HepG2 (cell line): ENCODE data around the gene ZNF771. TPM values are rescaled to one million over a fixed set of nuclear protein-coding genes. Genes with fewer than 3 reads are reported as not detected.

Experiments used
- AGO1 ChIP-seq: fragments of 200-400 bp; formaldehyde crosslinking; IDR thresholded peaks from 2 replicates; pipeline ENCODE4 v1.6.1; 2017; ENCODE audit warnings: mild to moderate bottlenecking, low read depth, low read length, moderate library complexity; ENCODE audit not compliant: poor library complexity, severe bottlenecking
- ATF3 ChIP-seq: sonication (generic); formaldehyde crosslinking; IDR thresholded peaks from 2 replicates; pipeline ENCODE4 v1.4.0; 2020; ENCODE audit warnings: missing genetic modification reagents
- CEBPZ ChIP-seq: IDR thresholded peaks from 2 replicates; pipeline ENCODE4 v1.6.1; 2012; ENCODE audit warnings: low read length, improper control_type of control experiment
- CHCHD3 ChIP-seq: sonication (generic); formaldehyde crosslinking; IDR thresholded peaks from 2 replicates; pipeline ENCODE4 v1.8.0; 2022; ENCODE audit warnings: mild to moderate bottlenecking, missing genetic modification reagents, moderate library complexity
- DNMT1 ChIP-seq: sonication (generic); formaldehyde crosslinking; IDR thresholded peaks from 2 replicates; pipeline ENCODE4 v1.5.1; 2020; ENCODE audit warnings: mild to moderate bottlenecking, missing genetic modification reagents
- EHMT2 ChIP-seq: fragments of 200-600 bp; sonication (generic); IDR thresholded peaks from 2 replicates; pipeline ENCODE4 v1.7.0; 2017; ENCODE audit warnings: antibody characterized with exemption, low read depth, low read length, borderline replicate concordance
- IRF2 ChIP-seq: IDR thresholded peaks from 2 replicates; pipeline ENCODE4 v1.6.1; 2018; ENCODE audit warnings: missing genetic modification reagents, missing compliant biosample characterization
- KLF6 ChIP-seq: IDR thresholded peaks from 2 replicates; pipeline ENCODE4 v1.8.0; 2016; ENCODE audit warnings: missing biosample characterization, missing genetic modification reagents
- MTERF4 ChIP-seq: sonication (generic); formaldehyde crosslinking; IDR thresholded peaks from 2 replicates; pipeline ENCODE4 v1.8.0; 2023; ENCODE audit warnings: mild to moderate bottlenecking, missing genetic modification reagents
- PAX8 ChIP-seq: sonication (generic); formaldehyde crosslinking; IDR thresholded peaks from 2 replicates; pipeline ENCODE4 v1.8.0; 2022; ENCODE audit warnings: mild to moderate bottlenecking, missing genetic modification reagents, borderline replicate concordance
- PBX3 ChIP-seq: sonication (generic); formaldehyde crosslinking; IDR thresholded peaks from 2 replicates; pipeline ENCODE4 v1.8.1; 2023; ENCODE audit warnings: missing genetic modification reagents, inconsistent platforms, borderline replicate concordance
- RFXAP ChIP-seq: sonication (generic); formaldehyde crosslinking; IDR thresholded peaks from 2 replicates; pipeline ENCODE4 v1.4.0; 2020; ENCODE audit warnings: missing genetic modification reagents, borderline replicate concordance
- SMYD3 ChIP-seq: sonication (generic); formaldehyde crosslinking; IDR thresholded peaks from 2 replicates; pipeline ENCODE4 v1.8.1; 2023; ENCODE audit warnings: mild to moderate bottlenecking, missing genetic modification reagents
- SNRNP70 ChIP-seq: fragments of 200-400 bp; formaldehyde crosslinking; IDR thresholded peaks from 2 replicates; pipeline ENCODE4 v1.6.1; 2017; ENCODE audit warnings: mild to moderate bottlenecking, low read depth, low read length, moderate library complexity
- TBL1XR1 ChIP-seq: fragments of 150-350 bp; IDR thresholded peaks from 2 replicates; pipeline ENCODE4 v1.6.1; 2014; ENCODE audit warnings: borderline replicate concordance, low read length; ENCODE audit not compliant: partially characterized antibody
- TOPORS ChIP-seq: sonication (generic); formaldehyde crosslinking; IDR thresholded peaks from 2 replicates; pipeline ENCODE4 v1.8.0; 2023; ENCODE audit warnings: mild to moderate bottlenecking, missing genetic modification reagents
- ZBTB10 ChIP-seq: sonication (generic); formaldehyde crosslinking; IDR thresholded peaks from 2 replicates; pipeline ENCODE4 v1.4.0; 2020; ENCODE audit warnings: missing genetic modification reagents, borderline replicate concordance
- ZBTB20 ChIP-seq: sonication (generic); formaldehyde crosslinking; IDR thresholded peaks from 2 replicates; pipeline ENCODE4 v1.8.1; 2023; ENCODE audit warnings: missing genetic modification reagents, low read depth, mild to moderate bottlenecking, borderline replicate concordance
- ZNF335 ChIP-seq: sonication (generic); formaldehyde crosslinking; IDR thresholded peaks from 2 replicates; pipeline ENCODE4 v1.4.0; 2020; ENCODE audit warnings: missing genetic modification reagents
- ZNF343 ChIP-seq: sonication (generic); formaldehyde crosslinking; IDR thresholded peaks from 2 replicates; pipeline ENCODE4 v1.4.0; 2020; ENCODE audit warnings: mild to moderate bottlenecking, missing genetic modification reagents
- ZNF383 ChIP-seq: sonication (generic); formaldehyde crosslinking; IDR thresholded peaks from 2 replicates; pipeline ENCODE4 v1.4.0; 2020; ENCODE audit warnings: missing genetic modification reagents, mild to moderate bottlenecking, borderline replicate concordance
- ZNF652 ChIP-seq: IDR thresholded peaks from 2 replicates; pipeline ENCODE4 v1.6.1; 2016; ENCODE audit warnings: low read depth, borderline replicate concordance
- polyA plus RNA-seq, 8 experiments: library from polyadenylated mRNA; depleted of rRNA in 3 of 8; stranded (reverse) in 7 of 8; unstranded in 1 of 8; fragments of >200 nt; fragmentation: Illumina TruSeq in 4 of 8; extraction: Trizol in 4 of 8; gene quantifications; 2 replicates each; pipeline versions ENCODE4 v1.2.1 to v1.2.3, GENCODE V29; 2011 to 2016; ENCODE audit warnings: low read depth in 4 of 8, missing spikeins in 1 of 8, mixed read lengths in 1 of 8; ENCODE audit not compliant: insufficient read depth in 1 of 8
- total RNA-seq, 5 experiments: library from RNA; depleted of rRNA; stranded (reverse); fragments of >200 nt; fragmentation: Illumina TruSeq; extraction: Trizol; gene quantifications; 2 replicates each; pipeline ENCODE4 v1.2.3, GENCODE V29; 2016; ENCODE audit warnings: low read depth in 1 of 5

ZNF771 gene
- total and polyA plus RNA-seq, 2 of the 13 experiments (the other 11 are each of a cell fraction or from before 2014, with no cell fraction given) = 5.0 to 11.8 TPM

- TF ChIP-seq TBL1XR1 (peak; percentile 48), ZNF652 (CRISPR knock-in tag) (peak; percentile 51; the same call in 1 of the 2 replicates), MTERF4 (CRISPR knock-in tag) (peak; percentile 31; the same call in 1 of the 2 replicates), SMYD3 (CRISPR knock-in tag) (no peak), ZNF335 (CRISPR knock-in tag) (peak; percentile 78; the same call in 1 of the 2 replicates), KLF6 (no peak), AGO1 (no peak), ZBTB10 (CRISPR knock-in tag) (no peak), ZNF343 (CRISPR knock-in tag) (no peak), IRF2 (CRISPR knock-in tag) (peak; percentile 77), SNRNP70 (no peak), TOPORS (no peak), PAX8 (CRISPR knock-in tag) (no peak), ZNF383 (CRISPR knock-in tag) (no peak), ZBTB20 (CRISPR knock-in tag) (no peak), RFXAP (CRISPR knock-in tag) (no peak), CEBPZ (no peak), PBX3 (CRISPR knock-in tag) (no peak), EHMT2 (no peak), CHCHD3 (no peak), DNMT1 (CRISPR knock-in tag) (no peak), ATF3 (no peak)
Measured at GRCh38 chr16:30401768-30402425, 5.5 kb upstream of the ZNF771 start (continued).
